NCI-H128 (cell line): ENCODE results near the gene OSBPL7.
A peak's percentile ranks its signal among the peaks of the same experiment; 100 is the strongest.

Experiments used
- DNase-seq: peaks from one replicate; lab custom pipeline; 2025; ENCODE audit not compliant: unreplicated experiment; lab: John Stamatoyannopoulos, UW

Gene OSBPL7

GRCh38 chr17:47807421-47807820 lies 14.2 kb downstream of the OSBPL7 start:
- no peak for DNase-seq

- DNase-seq: no peak
Measured at GRCh38 chr17:47806913-47807255, 14.7 kb downstream of the OSBPL7 start.

- DNase-seq: no peak
Measured at GRCh38 chr17:47806026-47806912, 15.3 kb downstream of the OSBPL7 start.

GRCh38 chr17:47804461-47804860 lies 17.1 kb downstream of the OSBPL7 start:
- no peak for DNase-seq

GRCh38 chr17:47803751-47804150 lies 17.8 kb downstream of the OSBPL7 start:
- DNase-seq: no peak

GRCh38 chr17:47803201-47803600 lies 18.4 kb downstream of the OSBPL7 start:
- no peak for DNase-seq

GRCh38 chr17:47802341-47803022 lies 19.1 kb downstream of the OSBPL7 start:
- peak; percentile 18 for DNase-seq

GRCh38 chr17:47801906-47802305 lies 19.7 kb downstream of the OSBPL7 start:
- DNase-seq: no peak

GRCh38 chr17:47801176-47801765 lies 20.3 kb downstream of the OSBPL7 start:
- no peak for DNase-seq

- DNase-seq: no peak
Measured at GRCh38 chr17:47800686-47801085, 20.9 kb downstream of the OSBPL7 start.

GRCh38 chr17:47797797-47798196 lies 23.8 kb downstream of the OSBPL7 start:
- no peak for DNase-seq

GRCh38 chr17:47792979-47793378 lies 28.6 kb downstream of the OSBPL7 start:
- DNase-seq: no peak

GRCh38 chr17:47792457-47792856 lies 29.1 kb downstream of the OSBPL7 start:
- no peak for DNase-seq

GRCh38 chr17:47791025-47791424 lies 30.6 kb downstream of the OSBPL7 start:
- no peak for DNase-seq

- no peak for DNase-seq
Measured at GRCh38 chr17:47789611-47790561, 31.7 kb downstream of the OSBPL7 start.

- DNase-seq: no peak
Measured at GRCh38 chr17:47785538-47786123, 36.0 kb downstream of the OSBPL7 start.

- no peak for DNase-seq
Measured at GRCh38 chr17:47781397-47781796, 40.2 kb downstream of the OSBPL7 start.

- DNase-seq: no peak
Measured at GRCh38 chr17:47778184-47778635, 43.4 kb downstream of the OSBPL7 start.

GRCh38 chr17:47776330-47777197 lies 45.0 kb downstream of the OSBPL7 start:
- no peak for DNase-seq
